HG03575 (cell line): Measurements from ENCODE around the gene RHOV.

Experiments
- ATAC-seq: cut with Tn5 transposase; IDR thresholded peaks from one replicate; pipeline ENCODE4 v1.9.1; 2021; ENCODE audit not compliant: unreplicated experiment, insufficient number of reproducible peaks, low FRiP score; ENCODE audit errors: extremely low read depth

The RHOV gene

GRCh38 chr15:40873694-40874561 lies at the start of gene RHOV:
Gene RHOV (minus strand): TSS chr15:40874234. CDS start chr15:40874139, 95 bp downstream.
- no peak for ATAC-seq

- ATAC-seq, result no peak
These were observed 49.5 kb upstream of the RHOV start for GRCh38 chr15:40923551-40923950.

- ATAC-seq, result no peak
These were observed 48.6 kb upstream of the RHOV start for GRCh38 chr15:40922608-40923005.

GRCh38 chr15:40921949-40922607 lies 48.0 kb upstream of the RHOV start:
- ATAC-seq, result no peak

GRCh38 chr15:40918799-40919392 lies 44.9 kb upstream of the RHOV start:
- ATAC-seq, result no peak

GRCh38 chr15:40918146-40918798 lies 44.2 kb upstream of the RHOV start:
- no peak for ATAC-seq

- no peak for ATAC-seq
These were observed 43.6 kb upstream of the RHOV start for GRCh38 chr15:40917585-40917984.

- no peak for ATAC-seq
These were observed 41.6 kb upstream of the RHOV start for GRCh38 chr15:40915679-40916078.

- ATAC-seq, result no peak
These were observed 41.2 kb upstream of the RHOV start for GRCh38 chr15:40915116-40915661.

GRCh38 chr15:40914486-40914885 lies 40.5 kb upstream of the RHOV start:
- no peak for ATAC-seq

- ATAC-seq, result no peak
These were observed 40.0 kb upstream of the RHOV start for GRCh38 chr15:40914013-40914412.

- no peak for ATAC-seq
These were observed 38.4 kb upstream of the RHOV start for GRCh38 chr15:40912478-40912877.

GRCh38 chr15:40911693-40912092 lies 37.7 kb upstream of the RHOV start:
- ATAC-seq, result no peak

GRCh38 chr15:40911141-40911540 lies 37.1 kb upstream of the RHOV start:
- ATAC-seq, result no peak

GRCh38 chr15:40909662-40910630 lies 35.9 kb upstream of the RHOV start:
- ATAC-seq, result no peak

GRCh38 chr15:40908095-40908494 lies 34.1 kb upstream of the RHOV start:
- ATAC-seq, result no peak

GRCh38 chr15:40906991-40907802 lies 33.2 kb upstream of the RHOV start:
- no peak for ATAC-seq
